Sigmoid colon (tissue), 7 donors: ENCODE results near the gene SPATC1L. TPM values are rescaled to one million over a fixed set of nuclear protein-coding genes. Genes with fewer than 3 reads are reported as not detected.
A peak's percentile ranks its signal among the peaks of the same experiment; 100 is the strongest.

Experiments
- DNase-seq: peaks from one replicate; pipeline ENCODE4 v3.0.0-alpha.2; 2019
- H3K27ac ChIP-seq, 4 donors: fragments of 200-600 bp; sonication (generic); one replicate each; pipeline ENCODE4 v1.5.1; 2016 to 2019; ENCODE audit warnings: mild to moderate bottlenecking in 1 of 4
- H3K27me3 ChIP-seq, 3 donors: fragments of 200-600 bp; sonication (generic); one replicate each; pipeline ENCODE4 v1.5.1; 2019; ENCODE audit warnings: mild to moderate bottlenecking in 1 of 3
- H3K36me3 ChIP-seq, 4 donors: fragments of 200-600 bp; sonication (generic); one replicate each; pipeline ENCODE4 v1.5.1; 2016 to 2019
- H3K4me1 ChIP-seq, 4 donors: fragments of 200-600 bp; sonication (generic); one replicate each; pipeline ENCODE4 v1.5.1; 2017 to 2019
- H3K4me3 ChIP-seq, 4 donors: fragments of 200-600 bp; sonication (generic); one replicate each; pipeline ENCODE4 v1.5.1; 2017 to 2019; ENCODE audit warnings: mild to moderate bottlenecking in 2 of 4, moderate library complexity in 1 of 4
- H3K9me3 ChIP-seq, 4 donors: fragments of 200-600 bp in 3 of 4; sonication (generic) in 3 of 4; one replicate each; pipeline versions ENCODE4 v1.5.1 to v1.6.1; 2013 to 2019
- EP300 ChIP-seq, 4 donors: sonication (generic); formaldehyde crosslinking; IDR thresholded peaks; one replicate each; pipeline ENCODE4 v1.6.1; 2017; ENCODE audit warnings: antibody characterized with exemption in 4 of 4
- POLR2A ChIP-seq, 2 donors: fragments of 450-650 bp; IDR thresholded peaks; one replicate each; pipeline ENCODE4 v1.6.1; 2016; ENCODE audit warnings: antibody characterized with exemption in 2 of 2, mild to moderate bottlenecking in 2 of 2, moderate library complexity in 2 of 2
- POLR2AphosphoS5 ChIP-seq, 4 donors: sonication (generic); formaldehyde crosslinking; IDR thresholded peaks; one replicate each; pipeline ENCODE4 v1.6.1; 2017; ENCODE audit warnings: antibody characterized with exemption in 4 of 4
- WGBS, 2 donors: extraction: QIAGEN DNeasy Blood & Tissue Kit; methylation state at CpG; one replicate each; pipeline ENCODE4 v1.1.7; 2013; 5-methylcytosine and 5-hydroxymethylcytosine counted together
- intact Hi-C: fragments of 100-400 bp; cut with DNase I; formaldehyde crosslinking; loops from one replicate; pipeline ENCODE4 v1.15.1; 2023
- polyA plus RNA-seq, 3 donors: library from polyadenylated mRNA; stranded (reverse); fragments of 200-250 nt; gene quantifications; one replicate each; pipeline ENCODE4 v1.2.3, GENCODE V29; 2013
- total RNA-seq, 4 donors: library from RNA; depleted of rRNA; stranded (reverse); fragments of >200 nt; gene quantifications; one replicate each; pipeline ENCODE4 v1.1.0, GENCODE V29; 2016
- TF ChIP-seq, protein P1 (sequence below), 4 experiments: fragments of 450-650 bp in 3 of 4; fragments of 200-600 bp in 1 of 4; IDR thresholded peaks; one replicate each; pipeline ENCODE4 v1.5.1; 2016 to 2019; ENCODE audit warnings: antibody characterized with exemption in 4 of 4, mild to moderate bottlenecking in 3 of 4, moderate library complexity in 2 of 4
- donor health status: healthy with polysubstance abuse.
- donor health status: Bipolar disorder and iron deficiency.
- donor health status: healthy.

SPATC1L gene
- total and polyA plus RNA-seq, 7 donors = 0.95 to 18.3 (median 7.8) TPM

DNA sequence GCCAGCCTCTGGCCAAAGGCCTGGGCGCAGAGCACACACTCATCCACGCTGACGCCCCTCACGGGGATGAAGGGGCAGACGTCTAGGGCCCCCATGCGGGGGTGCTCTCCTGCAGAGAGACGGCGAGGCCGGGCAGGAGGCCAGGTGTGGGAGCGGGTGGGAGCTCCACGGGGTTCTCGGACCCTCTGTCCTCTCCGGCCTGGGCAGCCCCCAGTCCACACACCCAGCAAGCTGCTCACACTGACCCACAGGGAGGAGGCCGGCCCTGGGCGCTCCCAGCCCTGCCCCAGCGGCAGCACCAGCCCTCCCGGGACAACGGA is 31.4 kb downstream of the SPATC1L start:
- H3K27ac ChIP-seq = no peak overlapping the region
- TF ChIP-seq POLR2AphosphoS5 (IDR thresholded peaks at IDR 0.05) = no peak
- TF ChIP-seq, protein P1, sequence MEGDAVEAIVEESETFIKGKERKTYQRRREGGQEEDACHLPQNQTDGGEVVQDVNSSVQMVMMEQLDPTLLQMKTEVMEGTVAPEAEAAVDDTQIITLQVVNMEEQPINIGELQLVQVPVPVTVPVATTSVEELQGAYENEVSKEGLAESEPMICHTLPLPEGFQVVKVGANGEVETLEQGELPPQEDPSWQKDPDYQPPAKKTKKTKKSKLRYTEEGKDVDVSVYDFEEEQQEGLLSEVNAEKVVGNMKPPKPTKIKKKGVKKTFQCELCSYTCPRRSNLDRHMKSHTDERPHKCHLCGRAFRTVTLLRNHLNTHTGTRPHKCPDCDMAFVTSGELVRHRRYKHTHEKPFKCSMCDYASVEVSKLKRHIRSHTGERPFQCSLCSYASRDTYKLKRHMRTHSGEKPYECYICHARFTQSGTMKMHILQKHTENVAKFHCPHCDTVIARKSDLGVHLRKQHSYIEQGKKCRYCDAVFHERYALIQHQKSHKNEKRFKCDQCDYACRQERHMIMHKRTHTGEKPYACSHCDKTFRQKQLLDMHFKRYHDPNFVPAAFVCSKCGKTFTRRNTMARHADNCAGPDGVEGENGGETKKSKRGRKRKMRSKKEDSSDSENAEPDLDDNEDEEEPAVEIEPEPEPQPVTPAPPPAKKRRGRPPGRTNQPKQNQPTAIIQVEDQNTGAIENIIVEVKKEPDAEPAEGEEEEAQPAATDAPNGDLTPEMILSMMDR (IDR thresholded peaks at IDR 0.05) = no peak
- TF ChIP-seq POLR2A (IDR thresholded peaks at IDR 0.05) = no peak
- no peak for TF ChIP-seq EP300 (IDR thresholded peaks at IDR 0.05)
- H3K27me3 ChIP-seq = no peaks in the 10 kb centered on the region
- no peaks in the 10 kb centered on the region for H3K9me3 ChIP-seq
- no peaks in the 10 kb centered on the region for H3K36me3 ChIP-seq
- DNase-seq = peak; percentile 65
- intact Hi-C loops = no loop called here
- peaks cover 0 to 15% (median 11%) of the 10 kb centered on the region in 4 donors for H3K4me1 ChIP-seq
- H3K4me3 ChIP-seq = peak overlapping the region in 3 of 4 donors; percentile 26 to 30 (median 30)
- 21 to 45% methylated on average over 18 of the region's 18 CpGs for WGBS, 2 donors

DNA sequence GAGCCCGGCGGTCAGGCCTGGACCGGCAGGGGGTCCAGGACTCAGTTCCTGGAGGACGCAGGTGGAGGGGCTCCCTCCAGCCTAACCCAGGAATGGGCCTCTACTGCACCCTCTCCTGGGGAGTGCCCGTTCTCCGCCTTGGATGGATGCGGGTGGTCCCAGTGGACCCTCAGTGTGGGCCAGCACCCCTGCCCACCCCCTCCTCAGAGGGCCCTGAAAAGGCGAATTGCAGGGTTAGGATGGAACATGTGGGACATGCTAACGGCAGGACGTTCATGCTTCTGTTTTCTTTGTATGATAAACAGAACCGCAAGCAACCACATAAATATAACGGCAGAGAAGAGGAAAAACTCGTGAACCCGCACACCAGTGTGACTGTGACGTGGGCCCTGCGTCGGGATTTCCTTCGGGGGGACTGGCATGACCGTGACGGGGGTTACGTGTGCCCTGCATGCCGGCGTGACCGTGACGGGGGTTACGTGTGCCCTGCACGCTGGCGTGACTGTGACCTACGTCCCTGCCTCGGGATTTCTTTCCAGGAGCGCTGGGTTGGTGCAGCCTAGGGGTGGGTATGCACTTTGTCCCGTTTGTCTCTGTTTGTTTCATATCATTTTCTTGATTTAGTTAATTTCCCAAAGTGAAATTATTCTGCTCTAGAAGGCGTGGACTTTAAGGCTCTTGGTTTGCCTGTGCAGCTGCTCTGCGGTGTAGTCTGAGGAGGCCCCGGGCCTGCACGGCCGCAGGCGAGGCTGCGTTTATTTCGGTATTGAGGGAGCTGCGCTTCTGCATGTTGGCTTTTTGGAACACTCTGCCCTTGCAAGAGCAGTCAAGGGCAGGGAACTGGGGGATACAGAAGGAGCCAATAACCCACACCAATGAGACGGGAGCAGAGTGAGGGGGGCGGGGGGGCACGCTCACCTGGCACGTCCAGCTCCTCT is 32.0 kb downstream of the SPATC1L start:
- no peaks in the 10 kb centered on the region for H3K27me3 ChIP-seq
- no peaks in the 10 kb centered on the region for H3K9me3 ChIP-seq
- H3K36me3 ChIP-seq = no peaks in the 10 kb centered on the region
- H3K4me1 ChIP-seq = peaks cover 0 to 15% (median 11%) of the 10 kb centered on the region in 4 donors
- DNase-seq = peak; percentile 43
- WGBS, 2 donors = 77 to 88% methylated on average over 45 of the region's 45 CpGs
- H3K4me3 ChIP-seq = no peak overlapping the region
- intact Hi-C loops = no loop called here
- no peak overlapping the region for H3K27ac ChIP-seq
- TF ChIP-seq EP300 (IDR thresholded peaks at IDR 0.05) (no peak), POLR2A (IDR thresholded peaks at IDR 0.05) (no peak), POLR2AphosphoS5 (IDR thresholded peaks at IDR 0.05) (no peak)
- TF ChIP-seq, protein P1 (IDR thresholded peaks at IDR 0.05) = no peak

DNA sequence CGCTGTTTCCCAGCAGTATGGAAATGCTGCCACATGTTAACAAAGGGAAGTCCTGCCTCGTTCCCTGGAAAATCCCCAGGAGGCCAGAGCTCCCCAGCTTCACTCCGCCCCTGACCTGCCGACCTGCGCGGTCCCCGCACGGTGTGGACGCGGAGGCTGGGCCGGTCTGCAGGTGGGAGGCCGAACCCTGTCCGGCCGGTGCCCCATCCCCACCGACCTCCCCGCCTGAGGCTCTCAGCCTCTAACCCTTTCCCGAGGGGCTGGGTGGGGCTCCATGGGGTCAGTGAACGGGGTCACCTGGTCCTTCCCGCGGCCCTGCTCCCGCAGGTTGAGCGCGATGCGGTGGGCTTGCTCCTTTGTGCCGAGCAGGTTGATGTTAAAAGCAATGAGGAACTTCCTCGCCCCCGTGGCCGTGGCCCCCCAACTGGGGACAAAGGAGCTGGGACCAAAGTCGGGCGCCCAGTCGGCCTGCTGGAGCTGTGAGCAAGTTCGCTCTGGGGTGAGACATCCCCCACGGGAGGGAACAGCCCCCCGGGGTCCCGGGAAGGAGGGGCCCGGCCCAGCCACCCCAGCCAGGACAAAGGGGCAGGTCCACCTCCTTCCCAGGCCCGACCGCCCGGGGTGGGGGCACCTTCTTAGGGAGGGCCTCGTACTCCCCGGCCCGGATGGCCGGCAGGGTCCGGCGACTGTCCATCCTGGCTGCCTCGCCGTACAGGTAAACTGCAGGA is 32.8 kb downstream of the SPATC1L start:
- Histone ChIP-seq H3K27me3 (no peaks in the 10 kb centered on the region), H3K4me3 (no peak overlapping the region), H3K4me1 (peaks cover 0 to 15% (median 11%) of the 10 kb centered on the region in 4 donors), H3K36me3 (no peaks in the 10 kb centered on the region), H3K9me3 (no peaks in the 10 kb centered on the region), H3K27ac (no peak overlapping the region)
- WGBS, 2 donors = 87 to 89% methylated on average over 47 of the region's 47 CpGs
- no peak for TF ChIP-seq POLR2AphosphoS5 (IDR thresholded peaks at IDR 0.05)
- TF ChIP-seq, protein P1 (IDR thresholded peaks at IDR 0.05) = no peak
- no peak for TF ChIP-seq POLR2A (IDR thresholded peaks at IDR 0.05)
- no peak for TF ChIP-seq EP300 (IDR thresholded peaks at IDR 0.05)
- intact Hi-C loops = no loop called here
- DNase-seq = peak; percentile 55

DNA sequence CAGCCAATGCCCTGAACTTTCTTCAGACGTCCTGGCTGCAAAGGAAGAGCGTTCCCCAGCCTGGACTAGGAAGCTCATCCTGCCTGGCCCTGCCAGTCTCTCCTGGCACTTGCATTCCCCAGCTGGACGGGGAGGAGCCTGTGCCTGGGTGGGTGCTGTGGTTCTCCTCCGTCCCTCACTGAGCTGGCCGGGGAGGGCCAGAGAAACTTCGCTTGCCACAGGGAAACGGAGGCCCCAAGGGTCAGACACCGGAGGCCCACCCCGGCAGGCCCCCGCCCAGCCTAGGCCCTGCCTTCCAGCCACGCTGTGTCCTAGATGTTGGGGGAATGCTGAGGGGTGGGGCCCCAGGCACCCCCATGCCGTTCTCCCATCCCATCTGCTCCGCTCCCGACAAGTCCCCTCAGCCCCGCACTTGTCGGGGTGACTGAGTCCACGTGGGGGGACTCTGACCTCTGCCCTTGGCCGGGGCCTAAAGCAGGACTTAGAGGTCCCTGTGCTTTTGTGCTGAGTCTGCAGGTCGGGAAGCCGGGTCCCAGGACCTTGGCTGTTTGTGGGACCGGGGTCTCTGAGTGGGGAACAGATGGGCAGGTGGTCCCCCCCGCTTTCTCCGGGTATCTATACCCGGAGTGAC is 33.7 kb downstream of the SPATC1L start:
- peaks cover 0 to 15% (median 11%) of the 10 kb centered on the region in 4 donors for H3K4me1 ChIP-seq
- WGBS, 2 donors = 81 to 85% methylated on average over 24 of the region's 24 CpGs
- intact Hi-C loops = no loop called here
- DNase-seq = peak; percentile 59
- TF ChIP-seq POLR2A (IDR thresholded peaks at IDR 0.05) (no peak), POLR2AphosphoS5 (IDR thresholded peaks at IDR 0.05) (no peak), EP300 (IDR thresholded peaks at IDR 0.05) (no peak)
- TF ChIP-seq, protein P1 (IDR thresholded peaks at IDR 0.05) = no peak
- no peak overlapping the region for H3K4me3 ChIP-seq
- H3K27ac ChIP-seq = no peak overlapping the region
- no peaks in the 10 kb centered on the region for H3K9me3 ChIP-seq
- no peaks in the 10 kb centered on the region for H3K36me3 ChIP-seq
- H3K27me3 ChIP-seq = no peaks in the 10 kb centered on the region
